K562 treated with DMSO at 1 percent for 48 hours (cell line): ENCODE data around the gene ARG2. TPM values are rescaled to one million over a fixed set of nuclear protein-coding genes. Genes with fewer than 3 reads are reported as not detected.

Source experiments
- total RNA-seq: library from RNA; unstranded; fragments of 300-600 nt; gene quantifications from 2 replicates; pipeline ENCODE4 v1.2.3, GENCODE V29; 2022; ENCODE audit warnings: low replicate concordance; ENCODE audit errors: extremely low read depth

ARG2 gene
- total RNA-seq = not detected in 2 replicates

DNA sequence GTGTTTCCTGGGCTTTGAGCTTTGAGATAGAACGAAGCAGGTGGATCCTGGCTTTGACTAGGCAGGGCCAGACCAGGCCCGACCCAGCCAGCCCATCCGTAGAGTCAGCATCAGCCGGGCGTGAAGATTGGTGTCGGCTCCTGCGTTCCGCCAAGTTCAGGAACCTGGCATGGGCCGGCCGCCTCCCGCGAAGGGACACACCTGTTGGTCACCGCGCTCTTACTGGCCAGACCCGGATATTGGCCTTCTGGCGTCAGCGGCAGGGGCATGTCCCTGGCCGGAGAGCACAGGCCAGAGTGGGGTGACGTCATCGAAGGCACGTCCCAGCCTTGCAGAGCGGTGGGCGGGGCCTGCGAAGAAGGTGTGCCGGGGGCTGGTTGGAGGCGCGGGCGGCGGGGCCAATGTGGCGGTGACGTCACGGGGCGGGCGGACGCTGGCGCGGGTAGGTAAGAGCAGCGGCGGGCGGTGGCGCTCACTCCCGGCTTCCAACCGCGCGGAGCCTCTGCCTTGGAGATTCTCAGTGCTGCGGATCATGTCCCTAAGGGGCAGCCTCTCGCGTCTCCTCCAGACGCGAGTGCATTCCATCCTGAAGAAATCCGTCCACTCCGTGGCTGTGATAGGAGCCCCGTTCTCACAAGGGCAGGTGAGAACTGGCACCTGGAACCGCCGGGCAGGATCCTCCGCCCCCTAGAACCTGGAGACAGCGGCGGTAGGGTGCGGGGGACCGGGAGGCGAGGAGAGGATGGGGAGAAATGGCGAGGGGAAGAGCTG lies at the start of gene ARG2:
Gene ARG2 (plus strand): TSS at position 475 of the 771 bp plus-strand sequence. CDS start 58 bp downstream, at position 533.

DNA sequence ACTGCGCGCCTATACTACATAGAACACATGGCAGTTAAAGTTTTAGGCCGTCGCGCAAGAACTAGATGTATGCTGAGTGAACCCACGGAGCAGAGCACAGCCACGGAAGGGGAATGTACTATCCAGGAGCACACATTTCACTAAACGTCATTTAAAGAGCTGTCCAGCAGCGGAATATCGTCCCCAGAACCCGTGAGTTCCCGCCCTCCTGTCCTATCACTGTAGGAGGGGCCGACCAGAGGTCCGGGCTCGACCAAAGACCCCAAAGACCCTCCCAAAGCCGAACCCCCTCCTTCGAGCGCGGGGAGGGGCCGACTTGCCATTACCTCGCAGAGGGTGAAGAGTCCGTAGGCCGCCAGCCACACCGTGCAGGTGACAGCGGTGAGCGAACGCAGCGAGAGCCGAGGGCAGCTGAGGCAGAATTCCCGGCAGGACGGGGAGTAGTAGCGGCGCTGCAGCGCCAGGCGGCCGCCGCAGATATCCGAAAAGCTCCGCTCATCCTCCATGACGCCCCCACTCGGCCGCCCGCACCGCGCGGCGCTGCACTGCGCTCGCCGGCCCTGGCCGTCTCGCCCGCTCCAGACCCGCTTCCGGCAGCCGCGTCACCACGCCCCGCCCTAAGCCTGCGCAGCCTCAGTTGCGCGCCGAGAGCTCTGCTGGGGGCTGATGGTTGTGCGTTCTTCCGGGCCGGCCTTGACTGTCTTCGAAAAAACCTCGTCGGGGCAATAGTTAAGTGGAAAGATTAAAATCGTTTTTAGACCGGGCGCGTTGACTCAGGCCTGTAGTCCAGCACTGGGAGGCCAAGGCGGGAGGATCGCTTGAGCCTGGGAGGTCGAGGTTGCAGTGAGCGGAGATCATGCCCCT lies 19.8 kb upstream of the ARG2 start, which contains the start of gene PIGH:
Gene PIGH (minus strand): TSS at position 571 of the 864 bp plus-strand sequence. CDS start 65 bp downstream, at position 506.

DNA sequence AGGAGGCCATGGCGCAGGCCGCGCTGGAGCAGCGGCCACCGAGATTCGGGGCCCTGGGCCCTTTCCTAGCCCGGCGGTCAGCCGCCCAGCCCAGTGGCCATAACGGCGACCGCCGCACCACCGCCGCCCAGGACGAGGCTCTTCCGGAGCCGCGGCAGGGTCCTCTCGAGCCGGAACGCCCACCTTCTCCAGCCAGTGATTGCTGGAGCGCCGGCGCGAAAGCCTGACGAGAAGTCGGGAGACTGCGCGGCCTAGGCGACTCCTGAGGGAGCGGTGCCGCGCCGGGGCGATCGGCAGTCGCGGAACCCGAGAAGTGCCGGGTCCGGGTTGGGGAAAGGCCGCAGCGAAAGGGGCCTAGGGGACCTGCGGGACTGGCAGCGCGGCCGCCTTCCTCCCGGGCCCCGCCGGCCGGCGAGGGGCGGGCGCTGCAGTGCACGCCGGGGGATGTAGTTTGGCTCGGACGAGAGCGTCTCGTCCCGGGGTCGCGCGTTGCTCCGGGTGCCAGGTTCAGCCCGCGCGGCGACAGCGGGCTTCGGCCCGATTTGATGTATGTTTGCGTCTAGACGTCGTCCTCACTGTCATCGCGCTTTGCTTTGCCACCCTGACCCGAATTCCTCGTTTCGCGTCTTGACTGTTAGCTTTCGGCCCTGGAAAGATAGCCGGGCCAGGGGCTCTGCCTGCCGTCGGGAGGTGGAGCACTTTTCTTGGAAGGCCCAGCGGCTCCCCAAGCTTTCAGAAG lies 54.9 kb downstream of the ARG2 start, which contains the start of gene VTI1B:
Gene VTI1B (minus strand): TSS at position 153 of the 739 bp plus-strand sequence. CDS start 143 bp downstream, at position 10.

GRCh38 chr14:67695394-67695949 lies 75.8 kb downstream of the ARG2 start, which contains the start of gene RDH11:
Gene RDH11, minus strand, starts transcription at chr14:67695764. Its CDS starts 61 bp downstream, at chr14:67695703.

Other genes starting within 250 kb of the ARG2 start
- gene PLEK2, start 207.8 kb upstream of the ARG2 start, total RNA-seq = not detected in 2 replicates
- not detected in 2 replicates for gene TMEM229B, start 131.2 kb upstream of the ARG2 start, total RNA-seq
- gene PLEKHH1, start 86.6 kb upstream of the ARG2 start, total RNA-seq = not detected in 2 replicates
- gene PIGH, start 19.7 kb upstream of the ARG2 start, total RNA-seq = not detected in 2 replicates
- not detected in 2 replicates for gene VTI1B, start 54.7 kb downstream of the ARG2 start, total RNA-seq
- gene RDH11, start 75.8 kb downstream of the ARG2 start, total RNA-seq = not detected in 2 replicates
- gene RDH12, start 82.0 kb downstream of the ARG2 start, total RNA-seq = not detected in 2 replicates
- gene ZFYVE26, start 196.7 kb downstream of the ARG2 start, total RNA-seq = not detected in 2 replicates
- not detected in 2 replicates for gene RAD51B, start 199.9 kb downstream of the ARG2 start, total RNA-seq